HG03571 (cell line): Measurements from ENCODE around the gene ZNF654.

Experiments used
- ATAC-seq: cut with Tn5 transposase; IDR thresholded peaks from one replicate; pipeline ENCODE4 v1.9.1; 2021; ENCODE audit not compliant: unreplicated experiment

The ZNF654 gene

GRCh38 chr3:88191872-88192409 is 132.9 kb downstream of the ZNF654 start:
- no peak for ATAC-seq

- no peak for ATAC-seq
Observed at GRCh38 chr3:88192631-88193030, 133.6 kb downstream of the ZNF654 start.
